GM23338 (cell line): ENCODE results near the gene SLC10A2. TPM values are rescaled to one million over a fixed set of nuclear protein-coding genes. Genes with fewer than 3 reads are reported as not detected.

Source experiments
- ATAC-seq: fragments of 200-7000 bp; cut with Tn5 transposase; 3 replicates; pipeline ENCODE4 v1.9.1; 2020
- DNase-seq: peaks from one replicate; pipeline ENCODE4 v3.0.0-alpha.2; 2015; ENCODE audit warnings: low spot score
- H2AFZ ChIP-seq: fragments of 200-600 bp; sonication (generic); 2 replicates; pipeline ENCODE4 v1.8.0; 2016; ENCODE audit warnings: antibody characterized with exemption, mild to moderate bottlenecking, moderate library complexity
- H3F3A ChIP-seq: fragments of 200-600 bp; sonication (generic); replicated peaks from 2 replicates; pipeline ENCODE4 v1.8.0; 2017; ENCODE audit warnings: antibody characterized with exemption, mixed run types, low read depth
- H3K27ac ChIP-seq: fragments of 200-600 bp; sonication (generic); 2 replicates; pipeline ENCODE4 v1.6.1; 2016; ENCODE audit warnings: low read depth
- H3K27me3 ChIP-seq: fragments of 200-600 bp; sonication (generic); 2 replicates; pipeline ENCODE4 v1.8.0; 2016; ENCODE audit warnings: mild to moderate bottlenecking, mixed run types, moderate library complexity; ENCODE audit not compliant: insufficient read depth
- H3K36me3 ChIP-seq: fragments of 200-600 bp; sonication (generic); 2 replicates; pipeline ENCODE4 v1.8.0; 2016; ENCODE audit warnings: mild to moderate bottlenecking; ENCODE audit not compliant: insufficient read depth
- H3K4me1 ChIP-seq: fragments of 200-600 bp; sonication (generic); 2 replicates; pipeline ENCODE4 v1.8.0; 2016; ENCODE audit warnings: mild to moderate bottlenecking, moderate library complexity; ENCODE audit not compliant: insufficient read depth
- H3K4me2 ChIP-seq: fragments of 200-600 bp; sonication (generic); 2 replicates; pipeline ENCODE4 v1.7.1; 2017; ENCODE audit warnings: mixed run types
- H3K4me3 ChIP-seq: fragments of 200-600 bp; sonication (generic); 2 replicates; pipeline ENCODE4 v1.6.1; 2016; ENCODE audit warnings: mixed run types
- H3K79me2 ChIP-seq: fragments of 200-600 bp; sonication (generic); replicated peaks from 2 replicates; pipeline ENCODE4 v1.8.0; 2017; ENCODE audit warnings: mild to moderate bottlenecking; ENCODE audit not compliant: insufficient read depth
- H3K9me2 ChIP-seq: fragments of 200-600 bp; sonication (generic); 2 replicates; pipeline ENCODE4 v1.8.0; 2017; ENCODE audit not compliant: insufficient read depth
- H4K20me1 ChIP-seq: fragments of 200-600 bp; sonication (generic); replicated peaks from 2 replicates; pipeline ENCODE4 v1.8.0; 2017; ENCODE audit warnings: mild to moderate bottlenecking; ENCODE audit not compliant: insufficient read depth
- H3K27ac Mint-ChIP-seq: 2 replicates; pipeline ENCODE4 v1.8.0; 2020; ENCODE audit warnings: inconsistent platforms, mild to moderate bottlenecking, moderate library complexity, mixed read lengths
- H3K27me3 Mint-ChIP-seq: 3 replicates; pipeline ENCODE4 v1.8.0; 2022; ENCODE audit warnings: low read depth, mild to moderate bottlenecking, moderate library complexity, mixed read lengths, inconsistent platforms; ENCODE audit not compliant: insufficient read depth, poor library complexity
- H3K36me3 Mint-ChIP-seq: 3 replicates; pipeline ENCODE4 v1.8.0; 2021; ENCODE audit warnings: low read depth, mild to moderate bottlenecking, inconsistent platforms, moderate library complexity, mixed read lengths
- H3K4me1 Mint-ChIP-seq: 3 replicates; pipeline ENCODE4 v1.8.0; 2020; ENCODE audit warnings: mild to moderate bottlenecking, inconsistent platforms, mixed read lengths
- H3K4me3 Mint-ChIP-seq: 3 replicates; pipeline ENCODE4 v1.8.0; 2021; ENCODE audit warnings: moderate library complexity, mild to moderate bottlenecking, inconsistent platforms, mixed read lengths
- H3K9me3 Mint-ChIP-seq: 3 replicates; pipeline ENCODE4 v1.8.0; 2020; ENCODE audit warnings: moderate library complexity, mild to moderate bottlenecking, inconsistent platforms, mixed read lengths
- ETS1 ChIP-seq: IDR thresholded peaks from 2 replicates; pipeline ENCODE4 v1.6.1; 2016; ENCODE audit warnings: antibody characterized with exemption
- EZH2 ChIP-seq: fragments of 200-600 bp; sonication (generic); IDR thresholded peaks from one replicate; pipeline ENCODE4 v1.8.0; 2017; ENCODE audit warnings: antibody characterized with exemption, mild to moderate bottlenecking, low read depth; ENCODE audit not compliant: unreplicated experiment
- EZH2phosphoT487 ChIP-seq: fragments of 200-600 bp; sonication (generic); IDR thresholded peaks from one replicate; pipeline ENCODE4 v1.8.1; 2018; ENCODE audit warnings: antibody characterized with exemption; ENCODE audit not compliant: unreplicated experiment
- JUNB ChIP-seq: IDR thresholded peaks from one replicate; pipeline ENCODE4 v1.6.1; 2016; ENCODE audit warnings: antibody characterized with exemption; ENCODE audit not compliant: unreplicated experiment
- NANOG ChIP-seq: IDR thresholded peaks from 2 replicates; pipeline ENCODE4 v1.6.1; 2016; ENCODE audit warnings: antibody characterized with exemption, borderline replicate concordance
- POLR2AphosphoS5 ChIP-seq: IDR thresholded peaks from 2 replicates; pipeline ENCODE4 v1.6.1; 2016; ENCODE audit warnings: antibody characterized with exemption, low read depth
- REST ChIP-seq: IDR thresholded peaks from one replicate; pipeline ENCODE4 v1.6.1; 2018; ENCODE audit warnings: antibody characterized with exemption; ENCODE audit not compliant: unreplicated experiment
- STAT1 ChIP-seq: IDR thresholded peaks from one replicate; pipeline ENCODE4 v1.6.1; 2016; ENCODE audit warnings: antibody characterized with exemption; ENCODE audit not compliant: unreplicated experiment
- ZNF114 ChIP-seq: fragments of 250-450 bp; sonication (Bioruptor Pico); IDR thresholded peaks from 2 replicates; pipeline ENCODE4 v1.5.0; 2020; ENCODE audit warnings: mild to moderate bottlenecking, moderate library complexity
- polyA plus RNA-seq: library from polyadenylated mRNA; unstranded; fragments of >200 nt; fragmentation: Nextera tagmentation; extraction: Ambion mirVana; gene quantifications from 2 replicates; pipeline ENCODE4 v1.2.1, GENCODE V29; 2016
- total RNA-seq: library from RNA; depleted of rRNA; stranded (reverse); fragments of >200 nt; shearing (Covaris generic); gene quantifications from 2 replicates; pipeline ENCODE4 v1.2.3, GENCODE V29; 2014
- TF ChIP-seq, protein P1 (sequence below): fragments of 250-450 bp; sonication (Bioruptor Pico); IDR thresholded peaks from 2 replicates; pipeline ENCODE4 v1.5.0; 2020; ENCODE audit warnings: mild to moderate bottlenecking, moderate library complexity

The SLC10A2 gene
- total and polyA plus RNA-seq, 2 experiments from 2014 or later: not detected

- no peaks in the 10 kb centered on the region for H3K36me3 ChIP-seq
- H3K9me2 ChIP-seq: no peaks in the 10 kb centered on the region; the same call in 1 of the 2 replicates
- H3K36me3 Mint-ChIP-seq: no peaks in the 10 kb centered on the region; the same call in 2 of the 3 replicates
- no peak overlapping the region for H3K4me3 ChIP-seq
- H3K27ac Mint-ChIP-seq: no peak overlapping the region
- H3K27ac ChIP-seq: no peak overlapping the region
- TF ChIP-seq JUNB (no peak), STAT1 (no peak), EZH2 (no peak), NANOG (no peak), EZH2phosphoT487 (no peak), POLR2AphosphoS5 (no peak), ZNF114 (CRISPR knock-in tag) (no peak), ETS1 (no peak), REST (no peak)
- TF ChIP-seq, protein P1, sequence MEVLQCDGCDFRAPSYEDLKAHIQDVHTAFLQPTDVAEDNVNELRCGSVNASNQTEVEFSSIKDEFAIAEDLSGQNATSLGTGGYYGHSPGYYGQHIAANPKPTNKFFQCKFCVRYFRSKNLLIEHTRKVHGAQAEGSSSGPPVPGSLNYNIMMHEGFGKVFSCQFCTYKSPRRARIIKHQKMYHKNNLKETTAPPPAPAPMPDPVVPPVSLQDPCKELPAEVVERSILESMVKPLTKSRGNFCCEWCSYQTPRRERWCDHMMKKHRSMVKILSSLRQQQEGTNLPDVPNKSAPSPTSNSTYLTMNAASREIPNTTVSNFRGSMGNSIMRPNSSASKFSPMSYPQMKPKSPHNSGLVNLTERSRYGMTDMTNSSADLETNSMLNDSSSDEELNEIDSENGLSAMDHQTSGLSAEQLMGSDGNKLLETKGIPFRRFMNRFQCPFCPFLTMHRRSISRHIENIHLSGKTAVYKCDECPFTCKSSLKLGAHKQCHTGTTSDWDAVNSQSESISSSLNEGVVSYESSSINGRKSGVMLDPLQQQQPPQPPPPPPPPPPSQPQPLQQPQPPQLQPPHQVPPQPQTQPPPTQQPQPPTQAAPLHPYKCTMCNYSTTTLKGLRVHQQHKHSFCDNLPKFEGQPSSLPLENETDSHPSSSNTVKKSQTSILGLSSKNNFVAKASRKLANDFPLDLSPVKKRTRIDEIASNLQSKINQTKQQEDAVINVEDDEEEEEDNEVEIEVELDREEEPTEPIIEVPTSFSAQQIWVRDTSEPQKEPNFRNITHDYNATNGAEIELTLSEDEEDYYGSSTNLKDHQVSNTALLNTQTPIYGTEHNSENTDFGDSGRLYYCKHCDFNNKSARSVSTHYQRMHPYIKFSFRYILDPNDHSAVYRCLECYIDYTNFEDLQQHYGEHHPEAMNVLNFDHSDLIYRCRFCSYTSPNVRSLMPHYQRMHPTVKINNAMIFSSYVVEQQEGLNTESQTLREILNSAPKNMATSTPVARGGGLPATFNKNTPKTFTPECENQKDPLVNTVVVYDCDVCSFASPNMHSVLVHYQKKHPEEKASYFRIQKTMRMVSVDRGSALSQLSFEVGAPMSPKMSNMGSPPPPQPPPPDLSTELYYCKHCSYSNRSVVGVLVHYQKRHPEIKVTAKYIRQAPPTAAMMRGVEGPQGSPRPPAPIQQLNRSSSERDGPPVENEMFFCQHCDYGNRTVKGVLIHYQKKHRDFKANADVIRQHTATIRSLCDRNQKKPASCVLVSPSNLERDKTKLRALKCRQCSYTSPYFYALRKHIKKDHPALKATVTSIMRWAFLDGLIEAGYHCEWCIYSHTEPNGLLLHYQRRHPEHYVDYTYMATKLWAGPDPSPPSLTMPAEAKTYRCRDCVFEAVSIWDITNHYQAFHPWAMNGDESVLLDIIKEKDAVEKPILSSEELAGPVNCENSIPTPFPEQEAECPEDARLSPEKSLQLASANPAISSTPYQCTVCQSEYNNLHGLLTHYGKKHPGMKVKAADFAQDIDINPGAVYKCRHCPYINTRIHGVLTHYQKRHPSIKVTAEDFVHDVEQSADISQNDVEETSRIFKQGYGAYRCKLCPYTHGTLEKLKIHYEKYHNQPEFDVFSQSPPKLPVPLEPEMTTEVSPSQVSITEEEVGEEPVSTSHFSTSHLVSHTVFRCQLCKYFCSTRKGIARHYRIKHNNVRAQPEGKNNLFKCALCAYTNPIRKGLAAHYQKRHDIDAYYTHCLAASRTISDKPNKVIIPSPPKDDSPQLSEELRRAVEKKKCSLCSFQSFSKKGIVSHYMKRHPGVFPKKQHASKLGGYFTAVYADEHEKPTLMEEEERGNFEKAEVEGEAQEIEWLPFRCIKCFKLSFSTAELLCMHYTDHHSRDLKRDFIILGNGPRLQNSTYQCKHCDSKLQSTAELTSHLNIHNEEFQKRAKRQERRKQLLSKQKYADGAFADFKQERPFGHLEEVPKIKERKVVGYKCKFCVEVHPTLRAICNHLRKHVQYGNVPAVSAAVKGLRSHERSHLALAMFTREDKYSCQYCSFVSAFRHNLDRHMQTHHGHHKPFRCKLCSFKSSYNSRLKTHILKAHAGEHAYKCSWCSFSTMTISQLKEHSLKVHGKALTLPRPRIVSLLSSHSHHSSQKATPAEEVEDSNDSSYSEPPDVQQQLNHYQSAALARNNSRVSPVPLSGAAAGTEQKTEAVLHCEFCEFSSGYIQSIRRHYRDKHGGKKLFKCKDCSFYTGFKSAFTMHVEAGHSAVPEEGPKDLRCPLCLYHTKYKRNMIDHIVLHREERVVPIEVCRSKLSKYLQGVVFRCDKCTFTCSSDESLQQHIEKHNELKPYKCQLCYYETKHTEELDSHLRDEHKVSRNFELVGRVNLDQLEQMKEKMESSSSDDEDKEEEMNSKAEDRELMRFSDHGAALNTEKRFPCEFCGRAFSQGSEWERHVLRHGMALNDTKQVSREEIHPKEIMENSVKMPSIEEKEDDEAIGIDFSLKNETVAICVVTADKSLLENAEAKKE (CRISPR knock-in tag): no peak
- H3K27me3 ChIP-seq: no peaks in the 10 kb centered on the region
- H4K20me1 ChIP-seq: no peaks in the 10 kb centered on the region
- H3K9me3 Mint-ChIP-seq: peaks cover 15% of the 10 kb centered on the region
- H2AFZ ChIP-seq: no peak overlapping the region
- ATAC-seq (no peak), DNase-seq (no peak)
- H3K4me1 Mint-ChIP-seq: no peaks in the 10 kb centered on the region
- H3K4me2 ChIP-seq: no peak overlapping the region
- H3F3A ChIP-seq: no peaks in the 10 kb centered on the region
- no peaks in the 10 kb centered on the region for H3K27me3 Mint-ChIP-seq
- no peak overlapping the region for H3K4me3 Mint-ChIP-seq
- no peaks in the 10 kb centered on the region for H3K79me2 ChIP-seq
- no peaks in the 10 kb centered on the region for H3K4me1 ChIP-seq
Measured at GRCh38 chr13:103029798-103030197, 36.4 kb downstream of the SLC10A2 start.
